ENCODE data around the gene TWIST1. TPM values are rescaled to one million over a fixed set of nuclear protein-coding genes. Genes with fewer than 3 reads are reported as not detected.

The TWIST1 gene
- total and polyA plus RNA-seq, 12 donors = 1.8 to 22.1 (median 10.5) TPM

GRCh38 chr7:19116121-19117090, 1.0 kb downstream of the TWIST1 start:
- intact Hi-C loops (cut with DNase I) = no loop called here
- no peaks in the 10 kb centered on the region for H3K9me3 ChIP-seq (replicated peaks in 1 of 3)
- H3K4me1 ChIP-seq (replicated peaks in 1 of 2) = peaks cover 4 to 11% of the 10 kb centered on the region in 2 donors
- 1 to 2% (median 2%) methylated on average over 16 to 70 of the region's 70 CpGs for WGBS, 4 donors
- TF ChIP-seq CTCF (IDR thresholded peaks at IDR 0.05) = no peak
- no peaks in the 10 kb centered on the region for H3K36me3 ChIP-seq (replicated peaks in 1 of 2)
- DNase-seq = peak in 5 of 7 donors; percentile 19 to 32 (median 24)
- peak overlapping the region in 2 of 5 donors; percentile 17 to 77 for H3K27ac ChIP-seq
- H3K27me3 ChIP-seq = peaks cover 55% of the 10 kb centered on the region
- peak overlapping the region in 3 of 4 donors; percentile 7 to 56 (median 46) for H3K4me3 ChIP-seq

- no peak overlapping the region for H3K4me3 ChIP-seq
- intact Hi-C loops (cut with DNase I) = no loop called here
- no peaks in the 10 kb centered on the region for H3K36me3 ChIP-seq (replicated peaks in 1 of 2)
- H3K9me3 ChIP-seq (replicated peaks in 1 of 3) = no peaks in the 10 kb centered on the region
- TF ChIP-seq POLR2A (IDR thresholded peaks at IDR 0.05) (no peak), CTCF (IDR thresholded peaks at IDR 0.05) (no peak)
- H3K4me1 ChIP-seq (replicated peaks in 1 of 2) = peaks cover 4 to 11% of the 10 kb centered on the region in 2 donors
- no peak for DNase-seq
- H3K27me3 ChIP-seq = peaks cover 52% of the 10 kb centered on the region
- no peak overlapping the region for H3K27ac ChIP-seq
- 50 to 55% (median 55%) methylated on average over 2 of the region's 2 CpGs for WGBS, 4 donors
Measured at GRCh38 chr7:19114551-19114855, 2.9 kb downstream of the TWIST1 start.

GRCh38 chr7:19113855-19114550, 3.4 kb downstream of the TWIST1 start:
- Histone ChIP-seq H3K27me3 (peaks cover 51% of the 10 kb centered on the region), H3K4me1 (replicated peaks in 1 of 2) (peaks cover 4 to 11% of the 10 kb centered on the region in 2 donors), H3K27ac (no peak overlapping the region), H3K4me3 (no peak overlapping the region), H3K9me3 (replicated peaks in 1 of 3) (no peaks in the 10 kb centered on the region), H3K36me3 (replicated peaks in 1 of 2) (no peaks in the 10 kb centered on the region)
- intact Hi-C loops (cut with DNase I) = no loop called here
- no peak for TF ChIP-seq POLR2A (IDR thresholded peaks at IDR 0.05)
- no peak for TF ChIP-seq CTCF (IDR thresholded peaks at IDR 0.05)
- DNase-seq = no peak
- 49 to 58% (median 53%) methylated on average over 3 of the region's 3 CpGs for WGBS, 4 donors

GRCh38 chr7:19113002-19113350, 4.5 kb downstream of the TWIST1 start:
- DNase-seq = no peak

More at GRCh38 chr7:19113002-19113350, 4.5 kb downstream of the TWIST1 start:
- Histone ChIP-seq H3K4me1 (replicated peaks in 1 of 2) (peaks cover 4 to 11% of the 10 kb centered on the region in 2 donors), H3K36me3 (replicated peaks in 1 of 2) (no peaks in the 10 kb centered on the region), H3K9me3 (replicated peaks in 1 of 3) (no peaks in the 10 kb centered on the region), H3K27me3 (peaks cover 43% of the 10 kb centered on the region), H3K4me3 (no peak overlapping the region), H3K27ac (no peak overlapping the region)
- intact Hi-C loops (cut with DNase I) = no loop called here
- TF ChIP-seq POLR2A (IDR thresholded peaks at IDR 0.05) = no peak
- 67 to 75% (median 68%) methylated on average over 4 of the region's 4 CpGs for WGBS, 4 donors
